ENCODE data around the gene RSPO3. TPM values are rescaled to one million over a fixed set of nuclear protein-coding genes. Genes with fewer than 3 reads are reported as not detected.

RSPO3 gene
- total RNA-seq, 4 donors from 2014 or later = 1.8 to 13.9 (median 3.4) TPM

GRCh38 chr6:127202676-127203075 is 84.2 kb downstream of the RSPO3 start:
- no peak for DNase-seq
- Histone ChIP-seq H3K9me3 (no peaks in the 10 kb centered on the region), H3K4me3 (replicated peaks in 1 of 3) (no peak overlapping the region), H3K27me3 (no peaks in the 10 kb centered on the region), H3K4me1 (peaks cover 0 to 3% of the 10 kb centered on the region in 2 donors), H3K27ac (no peak overlapping the region), H3K36me3 (no peaks in the 10 kb centered on the region)
- TF ChIP-seq, protein P1, sequence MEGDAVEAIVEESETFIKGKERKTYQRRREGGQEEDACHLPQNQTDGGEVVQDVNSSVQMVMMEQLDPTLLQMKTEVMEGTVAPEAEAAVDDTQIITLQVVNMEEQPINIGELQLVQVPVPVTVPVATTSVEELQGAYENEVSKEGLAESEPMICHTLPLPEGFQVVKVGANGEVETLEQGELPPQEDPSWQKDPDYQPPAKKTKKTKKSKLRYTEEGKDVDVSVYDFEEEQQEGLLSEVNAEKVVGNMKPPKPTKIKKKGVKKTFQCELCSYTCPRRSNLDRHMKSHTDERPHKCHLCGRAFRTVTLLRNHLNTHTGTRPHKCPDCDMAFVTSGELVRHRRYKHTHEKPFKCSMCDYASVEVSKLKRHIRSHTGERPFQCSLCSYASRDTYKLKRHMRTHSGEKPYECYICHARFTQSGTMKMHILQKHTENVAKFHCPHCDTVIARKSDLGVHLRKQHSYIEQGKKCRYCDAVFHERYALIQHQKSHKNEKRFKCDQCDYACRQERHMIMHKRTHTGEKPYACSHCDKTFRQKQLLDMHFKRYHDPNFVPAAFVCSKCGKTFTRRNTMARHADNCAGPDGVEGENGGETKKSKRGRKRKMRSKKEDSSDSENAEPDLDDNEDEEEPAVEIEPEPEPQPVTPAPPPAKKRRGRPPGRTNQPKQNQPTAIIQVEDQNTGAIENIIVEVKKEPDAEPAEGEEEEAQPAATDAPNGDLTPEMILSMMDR (IDR thresholded peaks at IDR 0.05) = no peak
- no peak for TF ChIP-seq POLR2A (IDR thresholded peaks at IDR 0.05)
- intact Hi-C loops (cut with DNase I) = no loop called here

DNA sequence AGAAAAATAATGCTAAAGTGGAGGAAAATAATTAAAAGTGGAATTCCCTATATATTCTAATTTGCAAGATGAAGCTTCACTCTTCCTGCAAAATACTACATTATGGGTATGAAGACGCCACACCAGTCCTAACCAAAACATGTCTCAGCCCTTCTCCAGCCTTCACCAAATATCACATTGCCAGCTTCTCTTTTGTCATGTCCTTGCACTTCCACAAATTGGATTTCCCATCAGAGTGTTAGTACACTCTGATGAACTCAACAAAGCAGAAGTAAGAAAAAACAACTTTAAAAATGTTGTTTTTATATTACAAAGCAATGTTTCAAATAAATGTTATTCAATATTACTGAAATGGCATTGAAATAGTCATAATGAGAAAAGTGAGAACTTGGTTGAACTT is 85.8 kb downstream of the RSPO3 start:
- no peaks in the 10 kb centered on the region for H3K27me3 ChIP-seq
- DNase-seq = no peak
- H3K4me3 ChIP-seq (replicated peaks in 1 of 3) = no peak overlapping the region
- no peaks in the 10 kb centered on the region for H3K9me3 ChIP-seq
- no peaks in the 10 kb centered on the region for H3K36me3 ChIP-seq
- 93 to 95% methylated on average over 1 of the region's 1 CpG for WGBS, 2 donors
- no peaks in the 10 kb centered on the region for H3K4me1 ChIP-seq
- intact Hi-C loops (cut with DNase I) = no loop called here
- no peak overlapping the region for H3K27ac ChIP-seq
- TF ChIP-seq, protein P1 (IDR thresholded peaks at IDR 0.05) = no peak
- no peak for TF ChIP-seq POLR2A (IDR thresholded peaks at IDR 0.05)

DNA sequence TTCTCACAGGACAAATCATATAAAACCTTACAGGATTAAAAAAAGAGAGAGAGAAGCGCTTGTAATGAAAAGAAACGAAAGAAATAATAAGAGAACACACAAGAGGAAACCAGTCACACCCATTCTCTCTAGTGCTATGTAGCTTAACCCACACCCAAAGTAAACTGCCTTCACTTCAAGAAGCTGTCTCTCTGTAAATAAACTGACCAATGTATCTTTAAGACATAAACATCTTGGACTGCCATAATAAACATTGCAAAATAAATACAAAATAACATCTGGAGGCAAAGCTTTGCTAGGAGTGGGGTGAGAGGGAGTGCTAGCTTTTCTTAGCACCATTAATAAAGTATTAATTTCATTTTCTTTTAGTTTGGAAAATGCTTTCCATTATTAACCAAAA is 86.6 kb downstream of the RSPO3 start:
- 76 to 85% methylated on average over 2 of the region's 2 CpGs for WGBS, 2 donors

GRCh38 chr6:127206531-127207095 is 88.1 kb downstream of the RSPO3 start:
- Histone ChIP-seq H3K4me1 (no peaks in the 10 kb centered on the region), H3K36me3 (no peaks in the 10 kb centered on the region), H3K27ac (no peak overlapping the region), H3K27me3 (no peaks in the 10 kb centered on the region), H3K9me3 (no peaks in the 10 kb centered on the region), H3K4me3 (replicated peaks in 1 of 3) (no peak overlapping the region)
- DNase-seq = no peak
- intact Hi-C loops (cut with DNase I) = no loop called here
- TF ChIP-seq, protein P1 (IDR thresholded peaks at IDR 0.05) = no peak
- no peak for TF ChIP-seq POLR2A (IDR thresholded peaks at IDR 0.05)

More for the DNA sequence above, 86.6 kb downstream of the RSPO3 start:
- TF ChIP-seq, protein P1 (IDR thresholded peaks at IDR 0.05) = no peak
- no peak for TF ChIP-seq POLR2A (IDR thresholded peaks at IDR 0.05)
- no peaks in the 10 kb centered on the region for H3K9me3 ChIP-seq
- intact Hi-C loops (cut with DNase I) = no loop called here
- no peaks in the 10 kb centered on the region for H3K36me3 ChIP-seq
- H3K27ac ChIP-seq = no peak overlapping the region
- H3K4me1 ChIP-seq = no peaks in the 10 kb centered on the region
- H3K27me3 ChIP-seq = no peaks in the 10 kb centered on the region
- no peak for DNase-seq
- no peak overlapping the region for H3K4me3 ChIP-seq (replicated peaks in 1 of 3)

GRCh38 chr6:127207591-127208120 is 89.2 kb downstream of the RSPO3 start:
- no peak for TF ChIP-seq POLR2A (IDR thresholded peaks at IDR 0.05)
- TF ChIP-seq, protein P1 (IDR thresholded peaks at IDR 0.05) = no peak
- Histone ChIP-seq H3K36me3 (no peaks in the 10 kb centered on the region), H3K4me3 (replicated peaks in 1 of 3) (no peak overlapping the region), H3K9me3 (no peaks in the 10 kb centered on the region), H3K27ac (no peak overlapping the region), H3K27me3 (no peaks in the 10 kb centered on the region), H3K4me1 (no peaks in the 10 kb centered on the region)
- no peak for DNase-seq
- intact Hi-C loops (cut with DNase I) = no loop called here
- 65 to 69% methylated on average over 4 of the region's 4 CpGs for WGBS, 2 donors

Data from thyroid gland (tissue), 4 donors.